GM23338 (cell line): ENCODE data around the gene HSP90B1.

Experiments
- CTCF ChIP-seq, 2 experiments: fragments of 200-600 bp in 1 of 2; sonication (generic) in 1 of 2; conservative IDR thresholded peaks; 2 replicates each; pipeline versions ENCODE4 v1.5.1 to v1.6.1; 2016 to 2017; ENCODE audit warnings: antibody characterized with exemption in 2 of 2, low read depth in 2 of 2, mild to moderate bottlenecking in 2 of 2, moderate library complexity in 1 of 2
- REST ChIP-seq: IDR thresholded peaks from one replicate; pipeline ENCODE4 v1.6.1; 2018; ENCODE audit warnings: antibody characterized with exemption; ENCODE audit not compliant: unreplicated experiment

DNA sequence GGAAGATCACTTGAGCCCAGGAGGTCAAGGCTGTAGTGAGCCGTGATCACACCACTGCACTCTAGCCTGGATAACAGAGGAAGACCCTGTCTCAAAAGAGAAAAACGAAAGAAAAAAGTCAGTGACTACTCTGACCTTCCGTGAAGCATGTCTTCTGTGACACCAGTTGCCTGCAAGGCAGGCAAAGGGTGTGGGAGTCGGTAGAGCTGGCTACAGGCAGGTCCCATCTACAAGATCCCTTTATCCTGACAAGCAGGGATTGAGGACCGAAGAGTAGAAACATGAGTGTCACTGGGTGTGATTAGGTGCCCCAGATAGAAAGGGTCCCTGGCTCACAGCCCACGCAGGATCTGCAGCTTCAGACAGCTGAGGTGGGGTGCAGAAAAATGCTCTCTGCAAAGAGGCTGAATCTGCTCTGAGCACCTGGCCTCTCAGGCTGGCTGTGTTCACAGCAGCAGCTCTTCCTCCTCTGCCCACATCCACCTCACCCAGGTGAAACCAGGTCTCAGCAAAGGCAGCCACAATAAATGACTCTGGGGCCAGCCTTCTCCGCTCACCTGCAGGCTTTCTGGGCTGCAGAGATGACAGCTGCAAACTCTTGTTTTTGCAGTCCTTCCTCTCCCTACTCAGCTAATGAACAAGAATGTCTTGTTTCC lies 28.6 kb upstream of the HSP90B1 start:
- TF ChIP-seq REST, result no peak
- no peak for TF ChIP-seq CTCF (conservative IDR thresholded peaks at IDR 0.05; ENCODE audit: low read depth in 2 of 2)
